ENCODE data around the gene P3R3URF. TPM values are rescaled to one million over a fixed set of nuclear protein-coding genes. Genes with fewer than 3 reads are reported as not detected.

The P3R3URF gene
- total RNA-seq, 4 donors from 2014 or later, result not detected

DNA sequence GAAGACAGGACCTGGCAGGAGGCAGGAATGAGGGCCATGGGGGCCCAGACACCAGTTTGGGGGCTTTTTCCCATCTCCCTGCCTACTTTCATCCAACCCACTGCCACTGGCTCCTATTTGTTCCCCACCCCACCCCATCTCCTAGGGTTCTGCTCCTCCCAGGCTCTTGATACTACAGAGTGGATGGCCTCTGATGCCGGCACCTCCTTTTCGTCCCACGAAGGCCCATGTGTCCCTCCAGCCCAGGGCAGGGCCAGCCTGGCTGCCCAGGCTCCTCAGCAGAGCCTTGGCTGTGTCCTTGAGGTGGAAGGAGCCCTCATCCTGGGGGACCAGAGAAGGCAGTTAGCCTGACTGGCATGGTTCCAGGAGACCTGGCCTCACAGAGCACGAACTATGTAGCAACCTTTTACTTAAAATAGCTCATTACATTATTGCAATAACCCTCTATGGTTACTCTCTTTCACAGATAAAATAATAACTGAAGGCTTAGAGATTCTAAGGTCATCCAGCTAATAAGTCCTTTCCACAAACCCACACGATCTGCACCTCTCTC, 18.4 kb upstream of the P3R3URF start:
- TF ChIP-seq, protein P1, sequence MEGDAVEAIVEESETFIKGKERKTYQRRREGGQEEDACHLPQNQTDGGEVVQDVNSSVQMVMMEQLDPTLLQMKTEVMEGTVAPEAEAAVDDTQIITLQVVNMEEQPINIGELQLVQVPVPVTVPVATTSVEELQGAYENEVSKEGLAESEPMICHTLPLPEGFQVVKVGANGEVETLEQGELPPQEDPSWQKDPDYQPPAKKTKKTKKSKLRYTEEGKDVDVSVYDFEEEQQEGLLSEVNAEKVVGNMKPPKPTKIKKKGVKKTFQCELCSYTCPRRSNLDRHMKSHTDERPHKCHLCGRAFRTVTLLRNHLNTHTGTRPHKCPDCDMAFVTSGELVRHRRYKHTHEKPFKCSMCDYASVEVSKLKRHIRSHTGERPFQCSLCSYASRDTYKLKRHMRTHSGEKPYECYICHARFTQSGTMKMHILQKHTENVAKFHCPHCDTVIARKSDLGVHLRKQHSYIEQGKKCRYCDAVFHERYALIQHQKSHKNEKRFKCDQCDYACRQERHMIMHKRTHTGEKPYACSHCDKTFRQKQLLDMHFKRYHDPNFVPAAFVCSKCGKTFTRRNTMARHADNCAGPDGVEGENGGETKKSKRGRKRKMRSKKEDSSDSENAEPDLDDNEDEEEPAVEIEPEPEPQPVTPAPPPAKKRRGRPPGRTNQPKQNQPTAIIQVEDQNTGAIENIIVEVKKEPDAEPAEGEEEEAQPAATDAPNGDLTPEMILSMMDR (IDR thresholded peaks at IDR 0.05), result no peak
- ATAC-seq (ENCODE audit: low FRiP score) (no peak), DNase-seq (ENCODE audit: low spot score) (no peak)

DNA sequence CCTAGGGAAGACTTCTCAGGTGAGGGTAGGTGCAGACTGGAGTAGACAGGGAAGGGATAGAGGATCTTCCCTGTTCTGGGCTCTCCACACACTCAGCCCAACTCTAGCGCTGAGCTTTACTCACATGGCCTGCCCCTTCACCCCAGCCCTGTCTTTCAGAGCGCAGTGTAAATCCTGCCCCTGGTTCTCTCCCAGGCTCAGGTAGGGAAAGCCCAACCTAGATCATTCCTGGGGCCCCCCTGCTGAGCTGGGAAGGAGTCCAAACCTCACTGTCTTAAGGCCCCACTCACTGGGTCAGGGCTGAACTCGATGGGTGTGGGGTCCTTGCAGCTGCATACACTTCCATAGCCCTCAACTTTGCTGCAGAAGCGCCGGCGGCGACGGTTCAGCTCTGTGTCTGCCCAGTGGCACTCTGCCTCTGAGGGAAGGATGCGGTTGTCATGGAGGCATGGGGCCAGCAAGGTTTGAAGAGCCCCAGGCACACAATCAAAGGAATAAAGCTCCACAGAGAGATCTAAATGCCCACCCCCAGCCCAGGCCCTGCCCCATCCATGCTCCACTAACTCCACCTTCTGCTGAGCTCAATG, 17.8 kb upstream of the P3R3URF start:
- TF ChIP-seq, protein P1 (IDR thresholded peaks at IDR 0.05), result no peak
- no peak for DNase-seq (ENCODE audit: low spot score)
- ATAC-seq (ENCODE audit: low FRiP score), result no peak

DNA sequence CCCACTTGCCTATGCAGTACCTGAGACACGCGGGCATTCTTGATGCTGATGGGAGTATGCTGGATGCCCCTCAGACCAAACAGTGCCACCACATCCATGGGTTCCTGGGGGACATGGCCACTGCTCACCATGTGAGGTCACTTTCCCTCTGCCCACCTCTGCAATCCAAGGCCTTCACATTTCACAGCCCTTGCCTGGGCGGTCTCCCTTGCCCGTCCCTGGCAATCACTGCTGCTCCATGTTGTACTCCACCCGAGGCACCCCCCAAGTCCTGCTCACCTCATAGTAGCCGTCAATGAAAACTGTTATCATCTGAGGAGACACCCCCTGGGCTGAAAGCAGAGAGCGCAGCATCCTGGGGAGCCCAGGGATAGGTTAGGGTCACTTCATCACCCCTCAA, 17.0 kb upstream of the P3R3URF start:
- ATAC-seq (ENCODE audit: low FRiP score) (no peak), DNase-seq (ENCODE audit: low spot score) (no peak)
- TF ChIP-seq, protein P1 (IDR thresholded peaks at IDR 0.05), result no peak

DNA sequence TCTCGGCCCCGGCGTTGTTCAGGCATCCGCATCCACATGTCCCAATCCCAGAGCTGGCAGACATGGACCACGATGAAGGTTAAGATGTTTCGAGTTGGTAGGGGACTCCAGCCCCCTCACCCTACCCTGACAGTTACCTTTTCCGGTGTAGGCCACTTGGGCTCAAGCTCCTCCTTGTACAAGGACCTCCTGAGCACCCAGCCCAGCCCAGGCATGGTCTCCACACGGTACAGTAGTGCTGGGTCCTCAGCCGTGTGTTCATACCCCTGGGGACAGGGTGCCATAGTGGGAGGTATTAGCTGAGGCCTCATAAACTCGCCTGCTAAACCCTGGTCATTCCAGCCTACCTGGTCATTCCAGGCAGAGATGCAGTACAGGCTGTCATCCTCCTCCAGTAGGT, 15.9 kb upstream of the P3R3URF start:
- DNase-seq (ENCODE audit: low spot score) (no peak), ATAC-seq (ENCODE audit: low FRiP score) (no peak)
- TF ChIP-seq, protein P1 (IDR thresholded peaks at IDR 0.05), result no peak

DNA sequence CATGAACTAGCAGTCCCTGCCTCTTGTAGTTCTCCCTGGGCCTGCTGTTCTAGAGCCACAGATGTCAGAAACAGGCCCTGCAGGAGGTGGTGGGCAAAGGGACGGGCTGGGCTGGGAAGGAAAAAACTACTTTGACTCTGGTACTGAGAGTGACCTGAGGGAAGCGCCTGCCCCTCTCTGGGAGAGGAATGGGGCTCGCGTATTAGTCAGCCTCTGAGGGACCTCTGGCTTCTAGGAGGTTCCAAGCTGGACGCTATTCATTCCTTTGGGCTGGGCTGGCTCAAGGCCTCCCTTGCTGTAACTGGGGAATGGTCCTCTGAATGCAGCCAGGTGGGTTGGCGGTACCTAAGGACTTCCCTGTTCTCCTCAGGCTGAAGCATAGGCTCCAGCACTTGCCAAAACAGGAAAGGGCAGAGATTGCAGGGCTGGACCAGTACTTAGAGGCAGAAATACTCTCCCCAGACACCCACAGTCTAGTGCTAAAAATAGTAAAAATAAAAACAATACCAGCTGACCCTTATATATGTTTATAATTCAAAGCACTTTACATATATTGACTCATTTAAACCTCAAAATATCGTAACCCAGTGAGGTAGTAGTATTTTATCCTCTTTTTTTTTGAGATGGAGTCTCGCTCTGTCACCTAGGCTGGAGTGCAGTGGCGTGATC, 14.9 kb upstream of the P3R3URF start:
- DNase-seq (ENCODE audit: low spot score) (no peak), ATAC-seq (ENCODE audit: low FRiP score) (no peak)
- TF ChIP-seq, protein P1 (IDR thresholded peaks at IDR 0.05), result no peak

DNA sequence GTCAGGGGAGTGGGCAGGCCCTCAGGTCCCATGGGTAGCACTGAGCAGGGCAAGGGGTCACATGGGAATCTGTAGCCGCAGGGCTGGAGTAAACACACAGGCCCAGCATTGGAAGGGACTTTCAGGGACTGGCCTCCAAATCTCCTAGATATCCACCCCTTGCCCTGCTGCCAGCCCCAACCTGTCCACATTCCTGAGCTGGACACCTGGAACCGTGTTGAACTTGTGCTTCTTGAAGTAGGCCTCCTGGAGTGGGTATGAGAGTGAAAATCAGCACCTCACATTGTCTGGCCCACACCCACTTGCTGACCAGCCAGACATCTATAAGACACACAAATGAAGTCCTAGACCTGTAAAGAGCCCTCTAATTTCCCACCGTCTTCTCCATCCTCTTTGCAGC, 14.3 kb upstream of the P3R3URF start:
- no peak for DNase-seq (ENCODE audit: low spot score)
- no peak for ATAC-seq (ENCODE audit: low FRiP score)
- TF ChIP-seq, protein P1 (IDR thresholded peaks at IDR 0.05), result no peak

Data from omental fat pad (tissue), 4 donors.